H9 (cell line): ENCODE results near the gene SUN2. TPM values are rescaled to one million over a fixed set of nuclear protein-coding genes. Genes with fewer than 3 reads are reported as not detected.

Experiments used
- DNase-seq: peaks from one replicate; pipeline ENCODE4 v3.0.0-alpha.2; 2017
- H2AFZ ChIP-seq: one replicate; pipeline ENCODE4 v1.6.1; 2013; ENCODE audit warnings: mild to moderate bottlenecking, low read length, control low read depth, moderate library complexity
- H2AK5ac ChIP-seq: 2 replicates; pipeline ENCODE4 v1.6.1; 2013; ENCODE audit warnings: low read length, control low read depth, mixed read lengths; ENCODE audit not compliant: insufficient read length
- H2BK120ac ChIP-seq: one replicate; pipeline ENCODE4 v1.6.1; 2013; ENCODE audit warnings: low read depth, mild to moderate bottlenecking, low read length, control low read depth, inconsistent platforms; ENCODE audit not compliant: poor library complexity, severe bottlenecking
- H2BK12ac ChIP-seq: 2 replicates; pipeline ENCODE4 v1.6.1; 2013; ENCODE audit warnings: low read length, control low read depth, mixed read lengths, low read depth; ENCODE audit not compliant: insufficient read length
- H2BK15ac ChIP-seq: 2 replicates; pipeline ENCODE4 v1.6.1; 2013; ENCODE audit warnings: low read depth, low read length, control low read depth
- H2BK20ac ChIP-seq: one replicate; pipeline ENCODE4 v1.6.1; 2013; ENCODE audit warnings: low read depth, mild to moderate bottlenecking, low read length, control low read depth, inconsistent platforms; ENCODE audit not compliant: poor library complexity, severe bottlenecking
- H2BK5ac ChIP-seq: 2 replicates; pipeline ENCODE4 v1.6.1; 2013; ENCODE audit warnings: low read length, control low read depth, mixed read lengths; ENCODE audit not compliant: insufficient read length
- H3K14ac ChIP-seq: 2 replicates; pipeline ENCODE4 v1.6.1; 2013; ENCODE audit warnings: low read length, control low read depth; ENCODE audit not compliant: insufficient read depth
- H3K18ac ChIP-seq: 2 replicates; pipeline ENCODE4 v1.6.1; 2013; ENCODE audit warnings: low read depth, mild to moderate bottlenecking, mixed read lengths, low read length, control low read depth; ENCODE audit not compliant: insufficient read length
- H3K23ac ChIP-seq: 2 replicates; pipeline ENCODE4 v1.6.1; 2013; ENCODE audit warnings: low read length, control low read depth, mixed read lengths, low read depth; ENCODE audit not compliant: insufficient read length
- H3K23me2 ChIP-seq: 2 replicates; pipeline ENCODE4 v1.6.1; 2013; ENCODE audit warnings: low read depth, mild to moderate bottlenecking, mixed read lengths, low read length, control low read depth; ENCODE audit not compliant: insufficient read length, poor library complexity, severe bottlenecking
- H3K27ac ChIP-seq: 2 replicates; pipeline ENCODE4 v1.5.1; 2013; ENCODE audit warnings: low read length, control low read depth, mixed read lengths, low read depth; ENCODE audit not compliant: insufficient read length
- H3K27me3 ChIP-seq: 2 replicates; pipeline ENCODE4 v1.6.1; 2013; ENCODE audit warnings: low read length, control low read depth, inconsistent platforms; ENCODE audit not compliant: insufficient read depth
- H3K4ac ChIP-seq: 2 replicates; pipeline ENCODE4 v1.6.1; 2013; ENCODE audit warnings: low read depth, mild to moderate bottlenecking, control low read depth, inconsistent platforms, low read length, moderate library complexity
- H3K4me1 ChIP-seq: 2 replicates; pipeline ENCODE4 v1.6.1; 2013; ENCODE audit warnings: low read length, control low read depth, inconsistent platforms; ENCODE audit not compliant: insufficient read depth
- H3K4me2 ChIP-seq: 2 replicates; pipeline ENCODE4 v1.6.1; 2013; ENCODE audit warnings: low read length, control low read depth, mixed read lengths; ENCODE audit not compliant: insufficient read length, insufficient read depth
- H3K56ac ChIP-seq: 2 replicates; pipeline ENCODE4 v1.6.1; 2013; ENCODE audit warnings: low read depth, mild to moderate bottlenecking, mixed read lengths, low read length, control low read depth; ENCODE audit not compliant: insufficient read length
- H3K79me1 ChIP-seq: 2 replicates; pipeline ENCODE4 v1.6.1; 2013; ENCODE audit warnings: low read depth, mild to moderate bottlenecking, moderate library complexity, low read length, control low read depth, inconsistent platforms; ENCODE audit not compliant: insufficient read depth, poor library complexity, severe bottlenecking
- H3K79me2 ChIP-seq: 2 replicates; pipeline ENCODE4 v1.6.1; 2013; ENCODE audit warnings: low read length, control low read depth, inconsistent platforms; ENCODE audit not compliant: insufficient read depth
- H3K9ac ChIP-seq: 2 replicates; pipeline ENCODE4 v1.6.1; 2013; ENCODE audit warnings: low read length, control low read depth, mixed read lengths; ENCODE audit not compliant: insufficient read length; ENCODE audit errors: extremely low read depth
- H3K9me3 ChIP-seq: one replicate; pipeline ENCODE4 v1.6.1; 2013; ENCODE audit warnings: low read depth, low read length, inconsistent platforms; ENCODE audit not compliant: control insufficient read depth
- H3T11ph ChIP-seq: one replicate; pipeline ENCODE4 v1.6.1; 2013; ENCODE audit warnings: mild to moderate bottlenecking, low read length, control low read depth, inconsistent platforms
- H4K20me1 ChIP-seq: one replicate; pipeline ENCODE4 v1.6.1; 2013; ENCODE audit not compliant: control insufficient read depth, insufficient read length, insufficient read depth
- H4K5ac ChIP-seq: 2 replicates; pipeline ENCODE4 v1.6.1; 2013; ENCODE audit warnings: low read depth, mild to moderate bottlenecking, mixed read lengths, low read length, control low read depth; ENCODE audit not compliant: insufficient read length
- H4K8ac ChIP-seq: replicated peaks from 2 replicates; pipeline ENCODE4 v1.6.1; 2013; ENCODE audit warnings: low read length, control low read depth, mixed read lengths, low read depth; ENCODE audit not compliant: insufficient read length
- H4K91ac ChIP-seq: 2 replicates; pipeline ENCODE4 v1.6.1; 2013; ENCODE audit warnings: low read depth, mild to moderate bottlenecking, moderate library complexity, mixed read lengths, low read length, control low read depth; ENCODE audit not compliant: insufficient read length
- H3K27ac Mint-ChIP-seq, 3 experiments: 2 replicates in 2 of 3; 3 replicates in 1 of 3; pipeline ENCODE4 v1.8.0; 2020 to 2021; ENCODE audit warnings: mixed read lengths in 3 of 3, mild to moderate bottlenecking in 1 of 3, moderate library complexity in 1 of 3
- H3K27me3 Mint-ChIP-seq: 2 replicates; pipeline ENCODE4 v1.8.0; 2021; ENCODE audit warnings: low read depth, mild to moderate bottlenecking, moderate library complexity, mixed read lengths
- H3K36me3 Mint-ChIP-seq, 3 experiments: 2 replicates in 2 of 3; 3 replicates in 1 of 3; pipeline ENCODE4 v1.8.0; 2020 to 2021; ENCODE audit warnings: low read depth in 3 of 3, mixed read lengths in 3 of 3; ENCODE audit not compliant: insufficient read depth in 1 of 3
- H3K4me1 Mint-ChIP-seq, 2 experiments: 2 replicates each; pipeline ENCODE4 v1.8.0; 2020; ENCODE audit warnings: mixed read lengths in 2 of 2
- H3K4me3 Mint-ChIP-seq, 2 experiments: 2 replicates in 1 of 2; 3 replicates in 1 of 2; pipeline ENCODE4 v1.8.0; 2020 to 2021; ENCODE audit warnings: mild to moderate bottlenecking in 2 of 2, mixed read lengths in 2 of 2, moderate library complexity in 1 of 2
- H3K9me3 Mint-ChIP-seq, 2 experiments: 2 replicates in 1 of 2; 3 replicates in 1 of 2; pipeline ENCODE4 v1.8.0; 2020; ENCODE audit warnings: mild to moderate bottlenecking in 2 of 2, mixed read lengths in 2 of 2, moderate library complexity in 1 of 2
- CTCF ChIP-seq: fragments of 200-600 bp; sonication (generic); conservative IDR thresholded peaks from 3 replicates; pipeline ENCODE4 v1.8.0; 2021; ENCODE audit warnings: antibody characterized with exemption, mild to moderate bottlenecking
- WGBS: extraction: QIAGEN DNeasy Blood & Tissue Kit; methylation state at CpG from one replicate; pipeline ENCODE4 v1.1.7; 2013; ENCODE audit warnings: missing lambda C conversion rate, low lambda C conversion rate, mixed read lengths; ENCODE audit not compliant: insufficient read length; ENCODE audit errors: extremely low coverage; 5-methylcytosine and 5-hydroxymethylcytosine counted together
- total RNA-seq: library from RNA; stranded (reverse); gene quantifications from 2 replicates; pipeline ENCODE4 v1.2.1, GENCODE V29; 2021

The SUN2 gene
- total RNA-seq, 1 experiment from 2014 or later = 12.0 TPM

GRCh38 chr22:38709306-38709705, 46.5 kb downstream of the SUN2 start:
- H3K23me2 ChIP-seq = peaks cover 11% of the 10 kb centered on the region
- no peak overlapping the region for H3K4me3 Mint-ChIP-seq
- no peak overlapping the region for H2BK12ac ChIP-seq
- no peak overlapping the region for H3K23ac ChIP-seq
- H2BK120ac ChIP-seq = no peak overlapping the region
- H3K4me2 ChIP-seq = no peak overlapping the region
- no peaks in the 10 kb centered on the region for H3K27me3 Mint-ChIP-seq
- H3K18ac ChIP-seq = no peak overlapping the region
- no peak overlapping the region for H3T11ph ChIP-seq
- H4K8ac ChIP-seq = no peak overlapping the region
- peaks cover 19% of the 10 kb centered on the region for H3K4me1 ChIP-seq
- no peak overlapping the region for H3K14ac ChIP-seq
- H3K27me3 ChIP-seq = no peaks in the 10 kb centered on the region
- TF ChIP-seq CTCF = no peak
- no peak overlapping the region for H3K56ac ChIP-seq
- H2AK5ac ChIP-seq = no peak overlapping the region
- H3K9ac ChIP-seq = no peak overlapping the region
- H2AFZ ChIP-seq = no peak overlapping the region
- H3K79me1 ChIP-seq = peaks cover 10% of the 10 kb centered on the region
- no peak overlapping the region for H4K91ac ChIP-seq
- H3K4ac ChIP-seq = no peak overlapping the region
- no peak overlapping the region for H2BK20ac ChIP-seq
- H3K27ac Mint-ChIP-seq = no peak overlapping the region
- H4K5ac ChIP-seq = no peak overlapping the region
- H4K20me1 ChIP-seq = no peaks in the 10 kb centered on the region
- WGBS = no CpG with 5 or more reads among the region's 3 CpGs
- no peaks in the 10 kb centered on the region for H3K9me3 Mint-ChIP-seq
- H2BK15ac ChIP-seq = no peak overlapping the region
- peaks cover 7 to 31% (median 25%) of the 10 kb centered on the region in 3 experiments; a peak in 6 of 7 replicates for H3K36me3 Mint-ChIP-seq
- H2BK5ac ChIP-seq = no peak overlapping the region
- no peak overlapping the region for H3K27ac ChIP-seq
- peaks cover 42% of the 10 kb centered on the region; the same call in 1 of the 2 replicates for H3K79me2 ChIP-seq
- H3K4me1 Mint-ChIP-seq = peaks cover 57 to 58% of the 10 kb centered on the region in 2 experiments
- no peak for DNase-seq
- no peaks in the 10 kb centered on the region for H3K9me3 ChIP-seq
